GM12801 (cell line): ENCODE measurements around the gene NT5DC3.

Experiments
- CTCF ChIP-seq: IDR thresholded peaks from one replicate; pipeline ENCODE4 v1.5.1; 2011; ENCODE audit warnings: control low read depth; ENCODE audit not compliant: insufficient read length; ENCODE audit errors: extremely low read depth

NT5DC3 gene

GRCh38 chr12:103748002-103748401, 93.0 kb downstream of the NT5DC3 start:
- no peak for TF ChIP-seq CTCF

- no peak for TF ChIP-seq CTCF
Observed at GRCh38 chr12:103745962-103746361, 95.1 kb downstream of the NT5DC3 start.

GRCh38 chr12:103743788-103744187, 97.2 kb downstream of the NT5DC3 start:
- no peak for TF ChIP-seq CTCF

GRCh38 chr12:103742349-103742932, 98.6 kb downstream of the NT5DC3 start:
- TF ChIP-seq CTCF: no peak

GRCh38 chr12:103737881-103738280, 103.2 kb downstream of the NT5DC3 start:
- TF ChIP-seq CTCF: no peak

GRCh38 chr12:103736572-103736971, 104.5 kb downstream of the NT5DC3 start:
- TF ChIP-seq CTCF: no peak

GRCh38 chr12:103735291-103735690, 105.7 kb downstream of the NT5DC3 start:
- no peak for TF ChIP-seq CTCF
